Right hindlimb (tissue), 1 donor: Measurements from ENCODE around the gene DVL3.
"Not testable (repeated sequence)": the region's sequence is repeated elsewhere in the genome, so short reads cannot be mapped to it uniquely, and the experiment has no call there.

ENCODE experiments used
- DNase-seq: peaks from one replicate; pipeline ENCODE4 v3.0.0-alpha.2; 2018

DVL3 gene

DNA sequence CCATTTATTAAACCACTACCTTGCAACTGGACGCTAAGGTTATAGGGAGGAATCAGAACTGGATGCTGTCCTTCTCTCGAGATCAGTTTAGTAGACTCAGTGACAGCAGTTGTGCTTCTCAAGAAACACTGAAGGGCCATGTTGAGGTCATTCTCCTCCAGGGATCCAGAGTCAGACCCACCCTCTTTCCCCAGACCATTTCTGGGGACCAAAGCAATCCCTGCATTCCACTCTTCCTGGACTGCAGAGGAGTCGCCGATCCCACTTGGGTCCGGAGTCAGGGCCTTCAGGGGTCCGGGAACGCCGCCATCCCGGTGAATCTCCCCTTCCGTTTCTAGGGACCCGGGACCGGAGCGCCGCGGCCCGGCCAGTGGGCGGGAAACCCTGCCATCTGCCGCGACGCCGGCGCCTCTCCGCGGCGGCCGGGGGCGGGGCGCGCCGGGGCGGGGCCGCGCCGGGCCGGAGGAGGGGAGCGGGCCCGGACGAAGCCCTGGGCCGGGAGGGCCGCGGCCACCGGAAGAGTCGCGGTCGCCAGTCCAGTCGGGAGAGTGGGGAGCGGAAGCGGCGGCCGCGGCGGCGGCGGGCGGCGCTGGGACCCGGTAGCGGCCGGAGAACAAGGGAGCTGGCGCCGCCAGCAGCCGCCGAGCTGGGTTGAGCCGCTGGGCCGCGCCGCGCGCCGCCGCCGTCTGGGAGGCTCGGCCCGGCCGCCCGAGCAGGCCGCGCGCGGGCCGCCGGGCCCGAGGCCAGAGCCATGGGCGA is at the start of gene DVL3:
Gene DVL3, plus strand, starts transcription at position 493 of the 759 bp plus-strand sequence. Its CDS starts 259 bp downstream, at position 752.
- peak; percentile 83 for DNase-seq

DNA sequence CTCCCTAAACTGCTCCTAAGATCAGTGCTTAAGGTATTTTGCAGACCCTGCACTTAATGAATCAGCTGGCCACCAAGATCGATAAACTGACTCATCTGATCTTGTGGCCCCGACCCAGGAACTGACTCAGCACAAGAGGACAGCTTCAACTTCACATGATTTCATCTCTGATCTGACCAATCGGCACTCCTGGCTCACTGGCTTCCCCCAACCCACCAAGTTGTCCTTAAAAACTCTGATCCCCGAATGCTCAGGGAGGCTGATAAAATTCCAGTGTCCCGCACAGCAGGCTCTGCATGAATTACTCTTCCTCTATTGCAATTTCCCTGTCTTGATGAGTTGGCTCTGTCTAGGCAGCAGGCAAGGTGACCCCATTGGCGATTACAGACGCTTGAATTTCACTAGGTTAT is 44.9 kb upstream of the DVL3 start:
- DNase-seq = no peak

DNA sequence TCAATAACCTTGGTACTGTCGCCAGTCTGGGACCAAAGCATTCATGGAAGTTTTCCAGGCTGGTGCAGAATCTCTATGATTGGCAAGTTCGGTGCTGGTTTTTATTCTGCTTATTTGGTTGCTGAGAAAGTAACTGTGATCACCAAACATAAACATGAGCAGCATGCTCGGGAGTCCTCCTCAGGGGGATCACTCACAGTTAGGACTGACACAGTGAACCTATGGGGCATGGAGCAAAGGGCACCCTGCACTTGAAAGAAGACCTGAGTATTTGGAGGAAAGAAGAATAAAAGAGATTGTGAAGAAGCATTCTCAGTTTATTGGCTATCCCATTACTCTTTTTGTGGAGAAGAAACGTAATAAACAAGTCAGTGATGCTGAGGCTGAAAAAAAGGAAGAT is 39.2 kb upstream of the DVL3 start:
- no peak for DNase-seq

DNA sequence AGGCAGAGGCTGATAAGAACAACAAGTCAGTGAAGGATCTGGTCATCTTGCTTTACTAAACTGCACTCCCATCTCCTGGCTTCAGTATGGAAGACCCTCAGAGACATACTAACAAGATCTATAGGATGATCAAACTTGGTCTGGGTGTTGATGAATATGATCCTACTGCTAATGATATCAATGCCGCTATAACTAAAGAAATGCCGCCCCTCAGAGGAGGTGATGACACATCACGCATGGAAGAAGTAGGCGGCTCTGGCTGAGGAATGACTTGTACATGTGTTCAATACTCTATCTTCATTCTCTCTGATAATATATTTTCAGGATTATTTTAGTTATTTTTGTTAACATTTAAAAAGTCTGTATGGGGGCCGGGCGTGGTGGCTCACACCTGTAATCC is 37.5 kb upstream of the DVL3 start:
- DNase-seq = no peak

DNA sequence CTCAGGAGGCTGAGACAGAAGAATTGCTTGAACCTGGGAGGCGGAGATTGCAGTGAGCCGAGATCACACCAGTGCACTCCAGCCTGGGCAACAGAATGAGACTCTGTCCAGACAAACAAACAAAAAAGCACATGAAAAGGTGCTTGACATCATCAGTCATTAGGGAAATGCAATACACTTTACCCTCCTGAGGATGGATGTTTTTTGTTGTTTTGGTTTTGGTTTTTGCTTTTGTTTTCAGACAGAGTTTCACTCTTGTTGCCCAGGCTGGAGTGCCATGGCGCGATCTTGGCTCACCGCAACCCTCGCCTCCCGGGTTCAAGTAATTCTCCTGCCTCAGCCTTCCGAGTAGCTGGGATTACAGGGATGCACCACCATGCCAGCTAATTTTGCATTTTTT is 34.1 kb upstream of the DVL3 start:
- not testable (repeated sequence) for DNase-seq

DNA sequence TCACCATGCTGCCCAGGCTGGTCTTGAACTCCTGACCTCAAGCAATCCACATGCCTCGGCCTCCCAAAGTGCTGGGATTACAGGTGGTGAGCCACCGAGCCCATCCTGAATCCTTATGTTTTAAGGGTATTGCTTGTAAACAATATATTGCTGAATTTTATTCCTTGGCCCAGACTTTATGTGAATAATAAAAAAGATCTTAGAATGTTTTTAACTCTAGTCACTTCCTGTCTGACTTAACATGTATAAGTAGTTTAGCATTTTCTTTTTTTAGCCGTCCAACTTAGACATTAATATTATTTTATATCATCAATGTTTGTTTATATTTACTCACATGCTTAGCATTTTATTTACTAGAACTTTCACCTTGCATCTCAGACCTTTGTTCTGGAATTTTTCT is 29.2 kb upstream of the DVL3 start:
- no peak for DNase-seq

DNA sequence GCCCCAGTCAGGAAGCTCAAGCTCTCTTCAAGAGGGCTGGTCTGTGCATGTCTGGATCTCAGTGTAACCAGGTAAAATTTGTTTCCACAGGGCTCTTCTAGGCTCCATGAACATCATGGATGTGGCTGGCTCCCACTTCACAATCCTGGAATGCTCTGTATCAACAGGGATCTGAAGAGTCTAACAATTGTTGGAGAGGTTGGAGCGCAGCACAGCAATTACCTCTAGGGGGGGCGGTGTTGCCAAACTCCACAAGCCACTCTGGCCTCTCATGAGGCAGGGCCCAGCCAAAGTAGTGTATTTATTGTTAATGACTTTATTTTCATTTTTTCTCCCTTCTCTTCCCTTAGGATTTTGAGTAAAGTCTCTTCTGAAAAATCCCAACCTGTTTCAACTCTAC is 26.2 kb upstream of the DVL3 start:
- no peak for DNase-seq

DNA sequence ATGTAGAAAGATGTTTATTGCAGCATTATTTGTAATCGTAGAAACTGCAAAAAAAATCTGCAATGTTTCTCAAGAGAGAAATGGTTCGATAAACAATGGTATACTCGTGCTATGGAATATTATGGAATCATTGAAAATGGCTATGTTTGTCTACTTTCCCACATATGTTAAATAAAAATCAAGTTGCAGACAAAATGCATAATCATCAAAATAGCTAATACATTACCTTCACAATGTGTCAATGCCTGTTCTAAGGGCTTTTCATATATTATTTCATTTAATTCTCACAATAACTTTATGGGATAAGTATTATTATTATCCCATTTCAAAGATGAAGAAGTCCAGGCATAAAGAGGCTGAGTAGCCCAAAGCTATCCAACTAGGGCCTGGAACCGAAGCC is 22.2 kb upstream of the DVL3 start:
- no peak for DNase-seq

DNA sequence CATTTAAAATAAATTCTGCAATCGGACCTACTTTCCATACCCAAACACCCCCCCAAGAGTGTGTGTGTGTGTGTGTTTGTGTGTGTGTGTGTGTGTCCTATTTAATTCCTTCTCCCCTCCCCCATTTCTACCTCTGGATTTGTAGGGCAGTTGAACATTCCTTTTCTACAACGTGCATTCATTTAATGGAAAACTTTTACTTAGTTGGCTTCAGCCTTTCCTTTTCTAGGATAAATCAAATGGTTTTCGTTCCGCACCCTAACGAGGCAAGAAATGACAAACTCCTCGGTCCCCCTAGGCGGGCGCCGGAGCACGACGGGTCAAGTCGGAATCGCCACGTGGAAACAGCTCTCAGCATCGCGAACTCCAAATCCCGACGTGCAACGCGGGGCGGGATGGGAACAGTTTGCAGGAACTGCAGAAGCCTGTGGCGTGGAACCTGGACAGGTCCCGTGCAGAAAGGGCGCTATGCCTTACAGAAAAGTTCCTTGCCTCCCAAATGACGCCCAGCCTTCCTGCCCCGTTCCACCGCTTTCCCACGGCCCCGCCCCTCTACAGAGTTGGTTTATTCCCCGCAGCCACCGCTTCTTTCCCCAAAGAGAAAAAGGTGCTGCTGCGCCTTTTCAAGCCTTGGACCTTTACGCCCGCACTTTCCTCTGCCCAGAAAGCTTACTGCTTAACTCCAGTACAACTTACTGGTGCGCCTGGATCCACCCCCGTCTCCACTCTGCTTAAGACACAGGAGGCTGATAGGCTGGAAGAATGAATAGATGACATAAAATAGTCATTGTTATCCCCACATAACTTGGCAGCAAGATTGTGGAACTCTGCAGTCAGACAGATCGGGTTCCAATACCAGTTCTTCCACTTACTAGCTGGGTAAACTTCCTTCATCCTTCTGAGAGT is 21.1 kb upstream of the DVL3 start:
- peak; percentile 93 for DNase-seq

DNA sequence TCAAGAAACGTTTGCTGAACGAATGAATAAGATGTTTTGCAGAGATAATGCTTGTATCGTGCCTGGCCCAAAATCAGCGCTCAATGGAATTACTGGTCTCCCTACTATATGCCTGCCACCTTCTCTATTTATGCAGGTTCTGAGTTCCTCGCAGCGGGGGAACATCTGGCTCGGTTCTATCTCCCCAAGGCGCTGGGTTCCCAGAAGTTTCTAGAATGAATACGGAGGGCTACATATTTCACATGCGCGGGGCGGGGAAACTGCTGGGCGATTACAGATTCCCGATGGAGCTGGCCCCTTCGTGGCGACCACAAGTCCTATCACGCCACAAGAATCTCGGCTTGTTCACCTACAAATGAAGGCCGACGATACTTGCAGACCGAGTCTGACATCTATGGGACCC is 20.4 kb upstream of the DVL3 start:
- DNase-seq = no peak

DNA sequence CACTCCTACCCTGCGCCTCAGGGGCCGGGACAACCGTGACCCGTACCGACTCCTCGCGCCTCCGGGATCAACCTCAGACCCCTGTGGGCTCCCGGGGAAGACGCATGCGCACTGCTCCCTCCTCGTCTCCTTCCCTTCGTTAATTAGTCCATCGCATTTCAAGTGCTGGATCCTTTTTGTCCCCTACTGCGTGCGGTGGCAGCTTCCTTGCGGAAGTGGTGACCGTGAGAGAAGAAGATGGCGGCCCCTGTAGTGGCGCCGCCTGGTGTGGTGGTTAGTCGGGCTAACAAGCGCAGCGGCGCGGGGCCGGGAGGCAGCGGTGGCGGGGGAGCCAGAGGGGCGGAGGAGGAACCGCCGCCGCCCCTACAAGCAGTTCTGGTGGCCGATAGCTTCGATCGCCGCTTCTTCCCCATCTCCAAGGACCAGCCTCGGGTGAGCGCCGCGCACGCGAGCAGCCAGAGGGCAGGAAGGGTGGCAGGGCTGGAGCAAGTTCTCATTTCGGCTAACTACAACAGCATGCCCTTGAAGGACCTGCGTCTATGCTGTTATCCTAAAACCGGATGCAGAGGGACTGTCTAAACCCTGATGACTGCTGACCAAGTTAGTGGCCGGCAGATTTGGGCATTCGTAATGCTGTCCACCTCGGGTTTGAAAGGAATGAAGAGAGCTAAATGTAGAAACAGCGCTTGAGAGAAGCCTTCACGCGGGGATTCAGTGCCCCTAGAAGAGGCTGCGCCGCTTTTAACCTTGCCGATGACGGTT is 19.8 kb upstream of the DVL3 start, which contains the start of gene EIF2B5:
Gene EIF2B5, plus strand, starts transcription at position 210 of the 762 bp plus-strand sequence. Its CDS starts 28 bp downstream, at position 238.
- peak; percentile 96 for DNase-seq

DNA sequence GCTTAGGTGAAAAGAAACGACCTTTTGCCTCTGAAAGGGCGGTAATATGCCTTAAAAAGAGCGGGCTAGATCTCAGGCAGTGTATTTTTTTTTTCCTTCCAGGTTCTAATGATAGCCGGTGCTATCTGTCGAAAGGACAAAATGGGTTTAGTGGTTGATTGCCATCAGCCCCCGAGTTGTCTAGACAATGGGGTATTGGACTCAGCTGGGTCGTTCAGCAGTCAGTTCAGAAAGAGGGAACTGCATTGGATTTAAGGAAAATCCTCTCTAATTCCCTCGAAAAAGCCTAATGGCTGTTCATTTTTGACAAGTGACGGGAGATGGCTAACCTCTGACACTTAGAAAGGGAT is 19.3 kb upstream of the DVL3 start:
- no peak for DNase-seq

DNA sequence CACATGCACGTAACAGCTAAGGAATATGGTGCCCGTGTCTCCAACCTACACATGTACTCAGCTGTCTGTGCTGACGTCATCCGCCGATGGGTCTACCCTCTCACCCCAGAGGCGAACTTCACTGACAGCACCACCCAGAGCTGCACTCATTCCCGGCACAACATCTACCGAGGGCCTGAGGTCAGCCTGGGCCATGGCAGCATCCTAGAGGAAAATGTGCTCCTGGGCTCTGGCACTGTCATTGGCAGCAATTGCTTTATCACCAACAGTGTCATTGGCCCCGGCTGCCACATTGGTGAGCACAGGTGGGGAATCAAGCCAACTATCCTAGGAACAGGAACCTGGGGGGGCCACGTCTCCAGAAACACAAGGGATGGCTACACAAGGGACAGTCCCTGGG is 14.7 kb upstream of the DVL3 start:
- no peak for DNase-seq

DNA sequence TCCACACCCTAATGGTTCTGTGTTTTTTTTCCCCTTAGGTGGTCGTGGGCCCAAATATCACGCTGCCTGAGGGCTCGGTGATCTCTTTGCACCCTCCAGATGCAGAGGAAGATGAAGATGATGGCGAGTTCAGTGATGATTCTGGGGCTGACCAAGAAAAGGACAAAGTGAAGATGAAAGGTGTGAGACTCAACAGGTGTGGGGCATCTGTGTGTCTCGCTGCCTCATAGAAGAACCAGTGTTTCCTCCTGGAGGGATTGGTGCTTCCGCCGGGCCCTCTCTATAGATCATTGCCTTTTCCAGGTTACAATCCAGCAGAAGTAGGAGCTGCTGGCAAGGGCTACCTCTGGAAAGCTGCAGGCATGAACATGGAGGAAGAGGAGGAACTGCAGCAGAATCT is 13.0 kb upstream of the DVL3 start:
- no peak for DNase-seq

DNA sequence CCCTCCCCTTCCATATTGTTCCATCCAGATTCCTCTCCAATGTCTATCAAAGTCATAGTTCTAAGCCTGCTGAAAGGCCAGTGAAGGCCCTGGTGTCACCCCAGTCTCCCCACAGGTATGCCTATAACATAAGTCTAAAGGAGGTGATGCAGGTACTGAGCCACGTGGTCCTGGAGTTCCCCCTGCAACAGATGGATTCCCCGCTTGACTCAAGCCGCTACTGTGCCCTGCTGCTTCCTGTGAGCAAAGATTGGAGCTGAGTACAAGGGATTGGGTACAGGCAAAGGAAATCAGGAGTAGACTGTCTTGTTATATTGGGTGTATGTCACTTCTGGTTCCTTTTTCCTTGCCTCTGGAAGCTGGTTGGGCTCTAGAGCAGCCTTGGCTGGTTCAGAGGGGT is 11.8 kb upstream of the DVL3 start:
- DNase-seq = no peak

DNA sequence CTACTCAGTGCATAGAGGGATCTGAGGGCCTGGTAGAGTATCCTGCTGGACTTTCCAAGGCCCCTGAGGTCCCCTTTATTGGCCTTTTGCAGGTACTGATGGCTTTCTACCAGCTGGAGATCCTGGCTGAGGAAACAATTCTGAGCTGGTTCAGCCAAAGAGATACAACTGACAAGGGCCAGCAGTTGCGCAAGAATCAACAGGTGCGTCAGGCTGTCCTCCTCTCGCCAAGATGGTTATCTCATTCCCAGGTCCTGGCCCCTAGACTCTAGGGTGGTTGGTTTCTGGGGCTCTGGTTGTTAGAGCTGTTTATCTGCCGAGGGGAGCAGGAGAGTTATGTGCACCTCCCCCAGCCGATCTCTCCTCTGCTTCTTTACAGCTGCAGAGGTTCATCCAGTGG is 10.7 kb upstream of the DVL3 start:
- DNase-seq = no peak

DNA sequence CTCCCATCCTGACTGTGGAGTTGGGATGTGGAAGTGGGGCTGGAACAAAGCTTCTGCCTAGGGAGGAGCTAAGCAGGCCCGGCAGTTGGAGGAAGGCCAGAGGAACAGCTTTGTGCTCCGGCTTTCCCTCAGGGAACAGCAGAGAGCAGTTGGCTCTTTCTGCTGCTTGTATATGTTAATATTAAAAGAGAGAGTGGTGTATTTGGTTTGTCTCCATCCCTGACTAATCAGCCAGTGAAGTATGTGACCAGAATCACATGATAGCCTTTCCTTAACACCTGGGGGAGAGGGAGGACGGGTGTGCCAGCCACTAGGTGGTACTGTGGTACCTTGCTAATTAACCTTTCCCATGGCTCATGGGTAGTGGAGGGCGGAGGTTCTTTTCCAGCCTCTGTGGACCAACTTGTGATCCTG is 10.1 kb upstream of the DVL3 start:
- DNase-seq = peak; percentile 81

DNA sequence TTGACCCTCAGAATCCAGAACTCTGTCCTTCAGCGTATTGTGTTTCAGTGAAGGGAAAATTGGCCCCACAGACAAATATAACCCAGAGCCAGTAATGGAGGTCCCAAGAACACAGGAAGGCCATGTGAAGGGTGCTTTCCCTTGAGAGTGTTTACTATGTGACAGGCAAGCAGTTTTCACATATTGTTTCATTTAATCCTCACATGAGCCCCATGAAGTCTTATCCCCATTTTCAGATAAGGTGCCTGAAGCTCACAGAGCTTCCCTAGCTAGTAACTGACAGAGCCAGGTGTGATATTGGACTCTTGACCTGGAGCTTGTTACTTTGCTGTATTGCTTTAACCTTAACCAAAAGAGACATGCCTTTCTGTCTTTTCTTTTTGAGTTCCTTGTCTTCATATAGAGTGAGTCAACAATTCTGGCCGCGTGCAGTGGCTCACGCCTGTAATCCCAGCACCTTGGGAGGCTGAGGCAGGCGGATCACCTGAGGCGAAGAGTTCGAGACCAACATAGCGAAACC is 9.4 kb upstream of the DVL3 start:
- no peak for DNase-seq

DNA sequence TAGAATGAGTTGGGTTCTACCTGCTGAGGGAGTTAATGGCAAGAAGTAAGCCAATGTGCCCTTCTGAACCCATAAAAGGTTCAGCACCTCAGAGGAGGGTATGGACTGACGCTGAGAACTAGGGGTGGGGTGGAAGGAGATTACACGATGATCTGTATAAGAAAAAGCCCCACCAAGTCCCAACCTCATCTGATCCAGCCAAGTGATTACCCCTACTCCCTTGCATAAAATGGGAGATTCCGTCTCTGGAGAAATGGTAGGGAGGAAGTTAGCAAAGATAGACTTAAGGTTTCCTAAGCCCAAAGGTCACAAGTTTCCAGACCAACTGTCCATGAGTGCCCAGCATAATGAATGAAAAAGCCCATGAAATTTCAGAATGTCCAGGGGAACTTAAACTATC is 7.1 kb upstream of the DVL3 start:
- DNase-seq = no peak

DNA sequence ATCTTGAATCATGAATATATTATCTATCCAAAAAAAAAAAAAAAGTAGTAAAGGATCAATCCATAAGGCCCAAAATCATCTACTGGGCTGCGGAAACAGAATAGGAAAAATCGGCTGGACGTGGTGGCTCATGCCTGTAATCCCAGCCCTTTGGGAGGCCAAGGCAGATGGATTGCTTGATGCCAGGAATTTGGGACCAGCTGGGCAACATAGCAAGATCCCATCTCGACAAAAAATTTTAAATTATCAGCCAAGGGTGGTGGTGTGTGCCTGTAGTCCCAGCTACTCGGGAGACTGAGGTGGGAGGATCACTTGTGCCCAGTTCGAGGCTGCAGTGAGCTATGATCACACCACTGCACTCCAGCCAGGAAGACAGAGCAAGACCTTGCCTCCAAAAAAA is 6.1 kb upstream of the DVL3 start:
- DNase-seq = no peak

DNA sequence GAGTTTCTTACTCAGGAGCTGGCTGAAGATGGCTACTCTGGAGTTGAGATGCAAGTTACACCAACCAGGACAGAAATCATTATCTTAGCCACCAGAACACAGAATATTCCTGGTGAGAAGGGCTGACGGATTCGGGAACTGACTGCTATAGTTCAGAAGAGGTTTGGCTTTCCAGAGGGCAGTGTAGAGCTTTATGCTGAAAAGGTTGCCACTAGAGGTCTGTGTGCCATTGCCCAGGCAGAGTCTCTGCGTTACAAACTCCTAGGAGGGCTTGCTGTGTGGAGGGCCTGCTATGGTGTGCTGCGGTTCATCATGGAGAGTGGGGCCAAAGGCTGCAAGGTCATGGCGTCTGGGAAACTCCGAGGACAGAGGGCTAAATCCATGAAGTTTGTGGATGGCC is 5.4 kb upstream of the DVL3 start:
- not testable (repeated sequence) for DNase-seq

DNA sequence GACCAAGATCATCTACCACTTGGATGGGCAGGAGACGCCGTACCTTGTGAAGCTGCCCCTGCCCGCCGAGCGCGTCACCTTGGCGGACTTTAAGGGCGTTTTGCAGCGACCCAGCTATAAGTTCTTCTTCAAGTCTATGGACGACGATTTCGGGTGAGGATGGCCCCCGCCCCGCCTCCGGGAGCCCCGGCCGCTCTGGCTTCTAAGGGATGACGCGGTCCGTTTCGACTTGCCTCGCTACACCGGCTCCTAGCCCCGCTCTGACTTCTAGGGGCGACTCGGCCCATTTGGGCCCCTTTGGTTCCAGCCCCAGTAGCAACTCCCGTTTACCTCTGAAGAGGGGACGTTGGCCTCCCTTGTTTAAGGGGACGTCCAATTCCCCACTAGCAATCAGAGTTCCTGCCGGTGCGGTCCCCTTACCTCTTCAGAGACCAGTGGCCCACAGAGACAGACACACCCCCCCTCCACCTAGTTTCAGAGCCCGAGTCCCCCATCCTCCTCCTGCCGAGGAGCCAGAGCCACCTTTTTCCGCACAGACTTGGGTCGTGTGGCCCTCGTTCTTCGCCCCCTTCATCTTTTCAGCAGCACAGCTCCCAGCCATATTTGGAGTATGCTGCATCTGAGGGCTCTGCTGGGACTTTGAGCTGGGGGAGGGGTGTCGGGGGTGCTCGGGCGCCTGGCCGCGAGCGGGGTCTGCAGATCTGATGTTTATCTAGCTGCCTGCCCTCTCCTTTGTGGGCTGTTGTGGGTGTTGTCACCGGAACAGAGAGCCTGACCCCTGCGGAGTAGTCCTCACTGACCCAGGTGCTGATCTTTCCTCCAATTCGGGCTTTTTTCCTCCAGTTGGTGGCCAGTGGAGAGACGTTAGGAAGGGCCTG is 706 bp downstream of the DVL3 start:
- DNase-seq = no peak
